ENCODE data around the gene LSM8. TPM values are rescaled to one million over a fixed set of nuclear protein-coding genes. Genes with fewer than 3 reads are reported as not detected.

LSM8 gene
- total RNA-seq, 1 experiment from 2014 or later: 29.4 TPM

- Histone ChIP-seq H3K4me2 (ENCODE audit: low read length) (no peak overlapping the region), H3K27ac (ENCODE audit: low read depth, low read length) (no peak overlapping the region), H3K36me3 (ENCODE audit: control insufficient read depth in 1 of 2, insufficient read depth in 2 of 2, low read length in 2 of 2) (peaks cover 6 to 13% of the 10 kb centered on the region in 2 experiments), H3K4me3 (replicated peaks in 1 of 2; ENCODE audit: low read depth in 1 of 2, low read length in 2 of 2) (no peak overlapping the region), H4K20me1 (ENCODE audit: insufficient read depth) (no peaks in the 10 kb centered on the region; the same call in 1 of the 2 replicates), H3K9me3 (ENCODE audit: control insufficient read depth in 1 of 2, insufficient read depth in 1 of 2, low read depth in 1 of 2, low read length in 2 of 2) (no peaks in the 10 kb centered on the region), H2AFZ (ENCODE audit: low read depth, low read length, poor library complexity, severe bottlenecking) (no peak overlapping the region), H3K79me2 (ENCODE audit: insufficient read depth, low read length) (peaks cover 9% of the 10 kb centered on the region; the same call in 1 of the 2 replicates), H3K27me3 (ENCODE audit: insufficient read depth, low read length) (no peaks in the 10 kb centered on the region), H3K9ac (ENCODE audit: low read length) (no peak overlapping the region), H3K4me1 (ENCODE audit: control insufficient read depth in 1 of 2, insufficient read depth in 2 of 2, low read length in 2 of 2) (no peaks in the 10 kb centered on the region), H3K9me2 (ENCODE audit: insufficient read depth) (no peaks in the 10 kb centered on the region)
- ChIA-PET RAD21 (ENCODE audit: low non-redundant PET in 1 of 2, low total read pairs in 2 of 2, uncharacterized antibody in 2 of 2, unreplicated experiment in 2 of 2) (no interaction called here), POLR2A (no interaction called here), CTCF (no interaction called here)
- no TSS peak for BruUV-seq (replicated peaks)
- no peak for DNase-seq (ENCODE audit: low read depth, low spot score)
- no peak for ATAC-seq
- TF ChIP-seq CTCF (IDR thresholded peaks at IDR 0.05 in 2 of 3, conservative IDR thresholded peaks at IDR 0.05 in 1 of 3; ENCODE audit: borderline replicate concordance in 1 of 3, insufficient read depth in 1 of 3, low read depth in 2 of 3, low read length in 2 of 3): no peak
- no peak for TF ChIP-seq JUND (IDR thresholded peaks at IDR 0.05)
- no peak for TF ChIP-seq EZH2 (IDR thresholded peaks at IDR 0.05)
- TF ChIP-seq POLR2A (IDR thresholded peaks at IDR 0.05; ENCODE audit: borderline replicate concordance, extremely low read depth, insufficient read depth, insufficient read length): no peak
- TF ChIP-seq SIN3A (IDR thresholded peaks at IDR 0.05; ENCODE audit: low read depth): no peak
- no peak for TF ChIP-seq SP1 (IDR thresholded peaks at IDR 0.05; ENCODE audit: low read depth)
- TF ChIP-seq MAX (IDR thresholded peaks at IDR 0.05): no peak
- no peak for TF ChIP-seq TCF7L2 (IDR thresholded peaks at IDR 0.05; ENCODE audit: borderline replicate concordance, extremely low read depth, insufficient read depth, insufficient read length)
- TF ChIP-seq ZNF274 (IDR thresholded peaks at IDR 0.05; ENCODE audit: low read depth, low read length): no peak
- no peak for TF ChIP-seq ELF1 (IDR thresholded peaks at IDR 0.05; ENCODE audit: borderline replicate concordance, low read depth)
- no peak for TF ChIP-seq YY1 (IDR thresholded peaks at IDR 0.05; ENCODE audit: extremely low read depth, insufficient replicate concordance, low read depth, low read length)
- intact Hi-C loops (cut with micrococcal nuclease): no loop called here
Observed at GRCh38 chr7:118194571-118194970, 10.6 kb downstream of the LSM8 start.

Data from HCT116 (cell line).